Endothelial cell (in vitro differentiated cells): ENCODE results near the gene KLF1. TPM values are rescaled to one million over a fixed set of nuclear protein-coding genes. Genes with fewer than 3 reads are reported as not detected.

Source experiments
- DNase-seq: peaks from one replicate; pipeline ENCODE4 v3.0.0; 2021; ENCODE audit warnings: low spot score
- H3K27ac Mint-ChIP-seq: one replicate; pipeline ENCODE4 v1.8.0; 2021; ENCODE audit warnings: mixed read lengths, inconsistent platforms; ENCODE audit not compliant: unreplicated experiment
- H3K27me3 Mint-ChIP-seq: one replicate; pipeline ENCODE4 v1.8.0; 2021; ENCODE audit warnings: mild to moderate bottlenecking, moderate library complexity, mixed read lengths, inconsistent platforms; ENCODE audit not compliant: unreplicated experiment
- H3K36me3 Mint-ChIP-seq: one replicate; pipeline ENCODE4 v1.8.0; 2021; ENCODE audit warnings: mild to moderate bottlenecking, low read depth, mixed read lengths, inconsistent platforms; ENCODE audit not compliant: unreplicated experiment
- H3K4me1 Mint-ChIP-seq: one replicate; pipeline ENCODE4 v1.8.0; 2021; ENCODE audit warnings: mild to moderate bottlenecking, mixed read lengths, inconsistent platforms; ENCODE audit not compliant: unreplicated experiment
- H3K4me3 Mint-ChIP-seq: one replicate; pipeline ENCODE4 v1.8.0; 2021; ENCODE audit warnings: mild to moderate bottlenecking, mixed read lengths, inconsistent platforms; ENCODE audit not compliant: unreplicated experiment
- H3K9me3 Mint-ChIP-seq: one replicate; pipeline ENCODE4 v1.8.0; 2021; ENCODE audit warnings: mixed read lengths, inconsistent platforms; ENCODE audit not compliant: unreplicated experiment
- total RNA-seq: library from RNA; stranded (reverse); fragmentation: NEBNext Ultra II Directional; extraction: Animal tissue kit (Norgen Biotek cat#: 25700); gene quantifications from one replicate; pipeline ENCODE4 v1.2.1, GENCODE V29; 2021; ENCODE audit not compliant: unreplicated experiment
- TF ChIP-seq, protein P1 (sequence below): fragments of 200-600 bp; sonication (generic); IDR thresholded peaks from one replicate; pipeline ENCODE4 v1.5.0; 2021; ENCODE audit warnings: antibody characterized with exemption; ENCODE audit not compliant: unreplicated experiment

Gene KLF1
- total RNA-seq, 1 donor from 2014 or later, result 0.54 TPM

- Mint-ChIP-seq H3K27ac (no peak overlapping the region), H3K27me3 (peaks cover 9% of the 10 kb centered on the region), H3K4me1 (peaks cover 4% of the 10 kb centered on the region), H3K4me3 (no peak overlapping the region), H3K36me3 (peaks cover 3% of the 10 kb centered on the region), H3K9me3 (no peaks in the 10 kb centered on the region)
- no peak for DNase-seq
- TF ChIP-seq, protein P1, sequence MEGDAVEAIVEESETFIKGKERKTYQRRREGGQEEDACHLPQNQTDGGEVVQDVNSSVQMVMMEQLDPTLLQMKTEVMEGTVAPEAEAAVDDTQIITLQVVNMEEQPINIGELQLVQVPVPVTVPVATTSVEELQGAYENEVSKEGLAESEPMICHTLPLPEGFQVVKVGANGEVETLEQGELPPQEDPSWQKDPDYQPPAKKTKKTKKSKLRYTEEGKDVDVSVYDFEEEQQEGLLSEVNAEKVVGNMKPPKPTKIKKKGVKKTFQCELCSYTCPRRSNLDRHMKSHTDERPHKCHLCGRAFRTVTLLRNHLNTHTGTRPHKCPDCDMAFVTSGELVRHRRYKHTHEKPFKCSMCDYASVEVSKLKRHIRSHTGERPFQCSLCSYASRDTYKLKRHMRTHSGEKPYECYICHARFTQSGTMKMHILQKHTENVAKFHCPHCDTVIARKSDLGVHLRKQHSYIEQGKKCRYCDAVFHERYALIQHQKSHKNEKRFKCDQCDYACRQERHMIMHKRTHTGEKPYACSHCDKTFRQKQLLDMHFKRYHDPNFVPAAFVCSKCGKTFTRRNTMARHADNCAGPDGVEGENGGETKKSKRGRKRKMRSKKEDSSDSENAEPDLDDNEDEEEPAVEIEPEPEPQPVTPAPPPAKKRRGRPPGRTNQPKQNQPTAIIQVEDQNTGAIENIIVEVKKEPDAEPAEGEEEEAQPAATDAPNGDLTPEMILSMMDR, result no peak
Observed at GRCh38 chr19:12864143-12864542, 22.9 kb downstream of the KLF1 start.

GRCh38 chr19:12859546-12859945, 27.5 kb downstream of the KLF1 start:
- H3K4me1 Mint-ChIP-seq, result no peaks in the 10 kb centered on the region
- no peaks in the 10 kb centered on the region for H3K9me3 Mint-ChIP-seq
- H3K27me3 Mint-ChIP-seq, result peaks cover 7% of the 10 kb centered on the region

DNA sequence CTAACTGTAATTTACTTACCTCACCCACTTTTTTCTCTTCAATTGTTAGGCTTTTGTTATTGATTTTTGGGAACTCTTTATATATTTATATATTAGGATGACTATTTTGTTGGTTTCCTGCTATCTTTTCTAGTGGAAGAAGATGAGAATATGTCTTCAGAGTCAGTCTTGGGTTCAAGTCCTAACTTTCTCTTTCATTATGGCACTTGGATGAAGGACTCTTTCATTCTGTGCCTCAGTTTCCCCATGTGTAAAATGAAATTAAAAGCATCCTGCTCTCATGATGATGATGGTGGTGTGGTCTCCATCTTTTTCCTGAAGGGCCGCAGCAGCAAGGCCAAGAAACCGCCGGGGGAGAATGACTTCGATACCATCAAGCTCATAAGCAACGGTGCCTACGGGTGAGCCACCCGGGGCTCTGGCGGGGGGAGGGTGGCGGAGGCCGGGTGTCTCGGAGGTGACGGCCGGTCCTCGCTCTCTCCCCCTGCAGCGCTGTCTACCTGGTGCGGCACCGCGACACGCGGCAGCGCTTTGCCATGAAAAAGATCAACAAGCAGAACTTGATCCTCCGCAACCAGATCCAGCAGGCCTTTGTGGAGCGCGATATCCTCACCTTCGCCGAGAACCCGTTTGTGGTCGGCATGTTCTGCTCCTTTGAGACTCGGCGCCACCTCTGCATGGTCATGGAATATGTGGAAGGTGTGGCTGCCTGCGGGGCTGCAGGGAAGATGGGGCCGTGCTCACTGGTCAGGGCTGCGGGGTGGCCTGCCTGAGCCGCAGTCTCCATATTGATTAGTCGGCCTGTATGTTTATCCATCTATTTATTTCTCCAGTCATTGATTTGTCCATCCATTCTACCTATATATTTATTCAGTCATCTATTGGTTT, 28.7 kb downstream of the KLF1 start:
- H3K4me1 Mint-ChIP-seq, result no peaks in the 10 kb centered on the region
- H3K4me3 Mint-ChIP-seq, result no peak overlapping the region
- H3K36me3 Mint-ChIP-seq, result no peaks in the 10 kb centered on the region
- H3K27ac Mint-ChIP-seq, result peak overlapping the region; percentile 25
- DNase-seq, result no peak
- H3K27me3 Mint-ChIP-seq, result peaks cover 5% of the 10 kb centered on the region
- TF ChIP-seq, protein P1, result no peak
- H3K9me3 Mint-ChIP-seq, result no peaks in the 10 kb centered on the region

More at GRCh38 chr19:12859546-12859945, 27.5 kb downstream of the KLF1 start:
- TF ChIP-seq, protein P1, result no peak
- H3K27ac Mint-ChIP-seq, result no peak overlapping the region
- no peak for DNase-seq
- no peaks in the 10 kb centered on the region for H3K36me3 Mint-ChIP-seq
- no peak overlapping the region for H3K4me3 Mint-ChIP-seq

- Mint-ChIP-seq H3K27ac (no peak overlapping the region), H3K36me3 (no peaks in the 10 kb centered on the region), H3K9me3 (no peaks in the 10 kb centered on the region), H3K27me3 (peaks cover 5% of the 10 kb centered on the region), H3K4me3 (no peak overlapping the region), H3K4me1 (no peaks in the 10 kb centered on the region)
- DNase-seq, result no peak
- TF ChIP-seq, protein P1, result no peak
Observed at GRCh38 chr19:12856653-12857052, 30.3 kb downstream of the KLF1 start.
